Endodermal cell (in vitro differentiated cells): ENCODE results near the gene PDE4A. TPM values are rescaled to one million over a fixed set of nuclear protein-coding genes. Genes with fewer than 3 reads are reported as not detected.

ENCODE experiments used
- DNase-seq: peaks from one replicate; pipeline ENCODE4 v3.0.0-alpha.2; 2017
- H3K27ac ChIP-seq: 2 replicates; pipeline ENCODE4 v1.5.1; 2013; ENCODE audit warnings: mild to moderate bottlenecking, low read depth, low read length, moderate library complexity
- H3K27me3 ChIP-seq: 2 replicates; pipeline ENCODE4 v1.6.1; 2013; ENCODE audit warnings: mild to moderate bottlenecking, low read length, moderate library complexity; ENCODE audit not compliant: insufficient read depth, control insufficient read depth, poor library complexity, severe bottlenecking
- H3K36me3 ChIP-seq: 2 replicates; pipeline ENCODE4 v1.7.0; 2013; ENCODE audit warnings: mild to moderate bottlenecking, low read length, moderate library complexity; ENCODE audit not compliant: control insufficient read depth, insufficient read depth
- H3K4me1 ChIP-seq: one replicate; pipeline ENCODE4 v1.7.0; 2013; ENCODE audit warnings: low read length; ENCODE audit not compliant: control insufficient read depth, insufficient read depth
- H3K4me3 ChIP-seq: 2 replicates; pipeline ENCODE4 v1.5.1; 2013; ENCODE audit warnings: mild to moderate bottlenecking, low read length, moderate library complexity
- H3K9ac ChIP-seq: 2 replicates; pipeline ENCODE4 v1.6.1; 2013; ENCODE audit warnings: mild to moderate bottlenecking, low read length, moderate library complexity; ENCODE audit not compliant: poor library complexity, severe bottlenecking; ENCODE audit errors: extremely low read depth
- H3K9me3 ChIP-seq: 2 replicates; pipeline ENCODE4 v1.6.1; 2013; ENCODE audit warnings: mild to moderate bottlenecking, low read length, moderate library complexity; ENCODE audit not compliant: control insufficient read depth
- H3K27ac Mint-ChIP-seq: 2 replicates; pipeline ENCODE4 v1.8.0; 2020; ENCODE audit warnings: mixed read lengths
- H3K27me3 Mint-ChIP-seq: 2 replicates; pipeline ENCODE4 v1.8.0; 2021; ENCODE audit warnings: mild to moderate bottlenecking, mixed read lengths; ENCODE audit not compliant: insufficient read depth
- H3K36me3 Mint-ChIP-seq: 2 replicates; pipeline ENCODE4 v1.8.0; 2020; ENCODE audit warnings: low read depth, mixed read lengths
- H3K4me1 Mint-ChIP-seq: 2 replicates; pipeline ENCODE4 v1.8.0; 2020; ENCODE audit warnings: mixed read lengths
- H3K4me3 Mint-ChIP-seq: 2 replicates; pipeline ENCODE4 v1.8.0; 2020; ENCODE audit warnings: mild to moderate bottlenecking, moderate library complexity, mixed read lengths
- H3K9me3 Mint-ChIP-seq: 2 replicates; pipeline ENCODE4 v1.8.0; 2020; ENCODE audit warnings: mild to moderate bottlenecking, mixed read lengths
- CTCF ChIP-seq: fragments of 200-600 bp; sonication (generic); conservative IDR thresholded peaks from 2 replicates; pipeline ENCODE4 v1.5.0; 2021; ENCODE audit warnings: antibody characterized with exemption, mild to moderate bottlenecking
- WGBS, 2 experiments: methylation state at CpG; one replicate each; pipeline versions ENCODE4 v1.1.5 to v1.1.7; 2013; ENCODE audit warnings: missing lambda C conversion rate in 2 of 2, mixed read lengths in 1 of 2; ENCODE audit not compliant: insufficient coverage in 1 of 2, insufficient read length in 1 of 2; 5-methylcytosine and 5-hydroxymethylcytosine counted together
- total RNA-seq, 2 donors: library from RNA; stranded (reverse); fragmentation: NEBNext Ultra II Directional in 1 of 2; extraction: Animal tissue kit (Norgen Biotek cat#: 25700) in 1 of 2; gene quantifications; 2 replicates in 1 of 2; 3 replicates in 1 of 2; pipeline ENCODE4 v1.2.1, GENCODE V29; 2021

PDE4A gene
- total RNA-seq, 2 donors from 2014 or later = 1.7 to 2.6 TPM

- Mint-ChIP-seq H3K27ac (no peak overlapping the region), H3K36me3 (peaks cover 31% of the 10 kb centered on the region), H3K9me3 (no peaks in the 10 kb centered on the region), H3K4me3 (no peak overlapping the region), H3K4me1 (peaks cover 2% of the 10 kb centered on the region), H3K27me3 (peaks cover 5% of the 10 kb centered on the region)
- peak; percentile 93 for DNase-seq
- Histone ChIP-seq H3K9ac (no peak overlapping the region), H3K4me3 (no peak overlapping the region), H3K27ac (no peak overlapping the region), H3K9me3 (no peaks in the 10 kb centered on the region), H3K27me3 (no peaks in the 10 kb centered on the region), H3K36me3 (peaks cover 41% of the 10 kb centered on the region), H3K4me1 (no peaks in the 10 kb centered on the region)
- peak; percentile 88 for TF ChIP-seq CTCF
- WGBS, 2 experiments = 69 to 82% methylated on average over 4 to 9 of the region's 9 CpGs
These were observed 29.6 kb upstream of the PDE4A start for GRCh38 chr19:10390652-10391286.

- peaks cover 2% of the 10 kb centered on the region for H3K4me1 Mint-ChIP-seq
- H3K27me3 Mint-ChIP-seq = peaks cover 2% of the 10 kb centered on the region
- H3K9ac ChIP-seq = no peak overlapping the region
- 96 to 100% methylated on average over 3 to 6 of the region's 6 CpGs for WGBS, 2 experiments
- H3K27ac ChIP-seq = no peak overlapping the region
- H3K9me3 Mint-ChIP-seq = no peaks in the 10 kb centered on the region
- DNase-seq = no peak
- no peak overlapping the region for H3K4me3 Mint-ChIP-seq
- H3K4me1 ChIP-seq = no peaks in the 10 kb centered on the region
- H3K36me3 ChIP-seq = peaks cover 51% of the 10 kb centered on the region
- TF ChIP-seq CTCF = no peak
- no peak overlapping the region for H3K4me3 ChIP-seq
- H3K27ac Mint-ChIP-seq = no peak overlapping the region
- no peaks in the 10 kb centered on the region for H3K27me3 ChIP-seq
- H3K9me3 ChIP-seq = no peaks in the 10 kb centered on the region
- peaks cover 44% of the 10 kb centered on the region for H3K36me3 Mint-ChIP-seq
These were observed 28.2 kb upstream of the PDE4A start for GRCh38 chr19:10392120-10392519.

- WGBS, 2 experiments = 96% methylated on average over 20 to 24 of the region's 24 CpGs
- TF ChIP-seq CTCF = no peak
- no peaks in the 10 kb centered on the region for H3K9me3 Mint-ChIP-seq
- no peak overlapping the region for H3K27ac ChIP-seq
- DNase-seq = no peak
- H3K9ac ChIP-seq = no peak overlapping the region
- no peaks in the 10 kb centered on the region for H3K27me3 Mint-ChIP-seq
- H3K36me3 ChIP-seq = peaks cover 54% of the 10 kb centered on the region
- peaks cover 50% of the 10 kb centered on the region for H3K36me3 Mint-ChIP-seq
- H3K27ac Mint-ChIP-seq = no peak overlapping the region
- no peaks in the 10 kb centered on the region for H3K9me3 ChIP-seq
- no peak overlapping the region for H3K4me3 ChIP-seq
- H3K4me3 Mint-ChIP-seq = no peak overlapping the region
- H3K27me3 ChIP-seq = no peaks in the 10 kb centered on the region
- H3K4me1 ChIP-seq = no peaks in the 10 kb centered on the region
- peaks cover 2% of the 10 kb centered on the region for H3K4me1 Mint-ChIP-seq
These were observed 27.2 kb upstream of the PDE4A start for GRCh38 chr19:10393137-10393536.
